Right atrium auricular region (tissue), 2 donors: ENCODE data around the gene ZNF26. TPM values are rescaled to one million over a fixed set of nuclear protein-coding genes. Genes with fewer than 3 reads are reported as not detected.
"Not testable (repeated sequence)": the region's sequence is repeated elsewhere in the genome, so short reads cannot be mapped to it uniquely, and the experiment has no call there.

Source experiments
- DNase-seq: peaks from one replicate; pipeline ENCODE4 v3.0.0-alpha.2; 2019; ENCODE audit warnings: low spot score
- H3K27ac ChIP-seq, 2 donors: fragments of 200-600 bp; sonication (generic); 1 replicate in 1 of 2; 2 replicates in 1 of 2; pipeline ENCODE4 v1.5.1; 2016 to 2019
- H3K27me3 ChIP-seq, 2 donors: fragments of 200-600 bp; sonication (generic); one replicate each; pipeline versions ENCODE4 v1.5.1 to v1.6.0; 2017 to 2019
- H3K36me3 ChIP-seq: fragments of 200-600 bp; sonication (generic); one replicate; pipeline ENCODE4 v1.5.1; 2016
- H3K4me1 ChIP-seq, 2 donors: fragments of 200-600 bp; sonication (generic); one replicate each; pipeline versions ENCODE4 v1.5.1 to v1.6.0; 2017 to 2019
- H3K4me3 ChIP-seq, 2 donors: fragments of 200-600 bp; sonication (generic); 1 replicate in 1 of 2; 2 replicates in 1 of 2; pipeline ENCODE4 v1.5.1; 2017 to 2019; ENCODE audit warnings: mild to moderate bottlenecking in 1 of 2, moderate library complexity in 1 of 2
- H3K9me3 ChIP-seq, 2 donors: fragments of 200-600 bp; sonication (generic); one replicate each; pipeline ENCODE4 v1.5.1; 2019
- total RNA-seq, 2 donors: library from RNA; depleted of rRNA; stranded (reverse); fragments of >200 nt; gene quantifications; one replicate each; pipeline ENCODE4 v1.1.0, GENCODE V29; 2016
- TF ChIP-seq, protein P1 (sequence below), 2 donors: fragments of 200-600 bp; sonication (generic); IDR thresholded peaks; one replicate each; pipeline ENCODE4 v1.5.1; 2019; ENCODE audit warnings: antibody characterized with exemption in 2 of 2

Gene ZNF26
- total RNA-seq, 2 donors from 2014 or later, result 2.2 to 6.6 TPM

- H3K4me3 ChIP-seq, result peak overlapping the region; percentile 88 to 90
- peaks cover 2% of the 10 kb centered on the region for H3K36me3 ChIP-seq
- H3K4me1 ChIP-seq, result peaks cover 0 to 19% of the 10 kb centered on the region in 2 donors
- peak overlapping the region; percentile 97 for H3K27ac ChIP-seq
- H3K27me3 ChIP-seq, result no peaks in the 10 kb centered on the region
- TF ChIP-seq, protein P1, sequence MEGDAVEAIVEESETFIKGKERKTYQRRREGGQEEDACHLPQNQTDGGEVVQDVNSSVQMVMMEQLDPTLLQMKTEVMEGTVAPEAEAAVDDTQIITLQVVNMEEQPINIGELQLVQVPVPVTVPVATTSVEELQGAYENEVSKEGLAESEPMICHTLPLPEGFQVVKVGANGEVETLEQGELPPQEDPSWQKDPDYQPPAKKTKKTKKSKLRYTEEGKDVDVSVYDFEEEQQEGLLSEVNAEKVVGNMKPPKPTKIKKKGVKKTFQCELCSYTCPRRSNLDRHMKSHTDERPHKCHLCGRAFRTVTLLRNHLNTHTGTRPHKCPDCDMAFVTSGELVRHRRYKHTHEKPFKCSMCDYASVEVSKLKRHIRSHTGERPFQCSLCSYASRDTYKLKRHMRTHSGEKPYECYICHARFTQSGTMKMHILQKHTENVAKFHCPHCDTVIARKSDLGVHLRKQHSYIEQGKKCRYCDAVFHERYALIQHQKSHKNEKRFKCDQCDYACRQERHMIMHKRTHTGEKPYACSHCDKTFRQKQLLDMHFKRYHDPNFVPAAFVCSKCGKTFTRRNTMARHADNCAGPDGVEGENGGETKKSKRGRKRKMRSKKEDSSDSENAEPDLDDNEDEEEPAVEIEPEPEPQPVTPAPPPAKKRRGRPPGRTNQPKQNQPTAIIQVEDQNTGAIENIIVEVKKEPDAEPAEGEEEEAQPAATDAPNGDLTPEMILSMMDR (IDR thresholded peaks at IDR 0.05), result no peak
- H3K9me3 ChIP-seq, result peaks cover 0 to 16% of the 10 kb centered on the region in 2 donors
- no peak for DNase-seq
These were observed 31.6 kb upstream of the ZNF26 start for GRCh38 chr12:132954471-132955048.

DNA sequence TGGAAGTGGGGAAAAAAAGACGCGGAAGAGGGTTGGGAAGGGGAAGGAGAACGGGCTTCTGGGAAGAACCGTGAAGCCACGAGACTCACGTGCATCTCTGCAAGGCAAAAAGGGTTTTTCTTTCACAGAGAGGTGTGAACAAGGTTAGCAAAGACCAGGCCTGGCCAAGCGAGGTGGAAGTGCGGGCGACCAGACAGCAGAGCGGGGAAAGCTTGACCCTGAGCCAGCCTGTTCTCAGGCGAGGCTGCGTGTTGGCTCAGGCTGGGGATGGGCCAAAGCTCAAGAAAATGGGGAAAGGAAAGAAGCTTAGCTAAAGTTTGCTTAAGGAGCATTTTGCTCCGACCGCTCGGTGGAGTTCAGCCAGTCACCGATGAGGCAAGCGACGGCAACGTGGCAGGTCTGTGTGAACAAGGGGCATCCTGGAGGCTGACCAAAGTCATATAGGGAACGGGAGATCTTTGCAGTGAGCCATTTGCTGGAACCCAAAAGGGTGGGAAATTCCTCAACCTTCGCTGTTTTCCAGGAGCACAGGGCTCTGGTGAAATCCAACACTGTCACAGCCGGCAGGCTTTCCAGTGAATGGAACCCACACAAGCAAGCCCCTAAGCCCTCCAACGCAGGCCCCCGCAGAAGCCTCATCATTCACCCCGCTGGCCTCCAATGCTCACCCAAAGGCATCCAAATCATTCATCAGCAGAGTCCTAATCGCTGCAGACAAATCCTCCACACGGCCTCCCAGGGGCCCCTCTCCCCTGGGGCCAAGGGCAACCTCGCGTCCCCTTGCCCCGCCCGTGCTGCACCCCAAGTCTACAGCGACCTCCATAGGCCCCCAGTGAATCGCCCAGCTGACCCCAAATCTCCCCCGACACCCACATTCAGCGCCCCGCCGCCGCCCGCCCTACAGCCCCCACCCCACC, 30.8 kb upstream of the ZNF26 start:
- no peaks in the 10 kb centered on the region for H3K36me3 ChIP-seq
- H3K9me3 ChIP-seq, result peaks cover 0 to 11% of the 10 kb centered on the region in 2 donors
- H3K4me1 ChIP-seq, result peaks cover 0 to 19% of the 10 kb centered on the region in 2 donors
- peak overlapping the region; percentile 88 to 90 for H3K4me3 ChIP-seq
- H3K27ac ChIP-seq, result peak overlapping the region; percentile 97
- TF ChIP-seq, protein P1 (IDR thresholded peaks at IDR 0.05), result no peak
- peak; percentile 61 for DNase-seq
- H3K27me3 ChIP-seq, result no peaks in the 10 kb centered on the region

- peak; percentile 87 for DNase-seq
- TF ChIP-seq, protein P1 (IDR thresholded peaks at IDR 0.05), result no peak
- peaks cover 0 to 19% of the 10 kb centered on the region in 2 donors for H3K4me1 ChIP-seq
These were observed 30.0 kb upstream of the ZNF26 start, which contains the start of gene ZNF605 for GRCh38 chr12:132956011-132956788. ZNF605 (minus strand) TSS chr12:132956306; CDS start chr12:132945635, 10,671 bp downstream.

DNA sequence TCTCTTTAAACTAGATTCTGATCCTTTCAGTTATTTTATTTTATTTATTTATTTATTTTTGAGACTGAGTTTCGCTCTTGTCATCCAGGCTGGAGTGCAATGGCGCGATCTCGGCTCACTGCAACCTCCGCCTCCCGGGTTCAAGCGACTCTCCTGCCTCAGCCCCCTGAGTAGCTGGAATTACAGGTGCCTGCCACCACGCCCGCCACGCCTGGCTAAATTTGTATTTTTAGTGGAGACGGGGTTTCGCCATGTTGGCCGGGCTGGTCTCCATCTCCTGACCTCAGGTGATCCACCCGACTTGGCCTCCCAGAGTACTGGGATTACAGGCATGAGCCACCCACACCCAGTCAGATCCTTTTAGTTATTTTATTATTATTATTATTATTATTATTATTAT, 24.4 kb upstream of the ZNF26 start:
- DNase-seq, H3K36me3 ChIP-seq, H3K4me3 ChIP-seq, H3K4me1 ChIP-seq, H3K9me3 ChIP-seq, H3K27me3 ChIP-seq, H3K27ac ChIP-seq: not testable (repeated sequence)

More at GRCh38 chr12:132956011-132956788, 30.0 kb upstream of the ZNF26 start, which contains the start of gene ZNF605:
- Histone ChIP-seq H3K27me3 (no peaks in the 10 kb centered on the region), H3K4me3 (peak within 1 kb of the TSS; percentile 88 to 90), H3K27ac (peak within 1 kb of the TSS; percentile 97), H3K36me3 (no peaks in the 10 kb centered on the region), H3K9me3 (peaks cover 0 to 11% of the 10 kb centered on the region in 2 donors)

GRCh38 chr12:132963947-132964346, 22.2 kb upstream of the ZNF26 start:
- not testable (repeated sequence) for H3K36me3 ChIP-seq, H3K27ac ChIP-seq, H3K4me1 ChIP-seq, H3K4me3 ChIP-seq, DNase-seq, H3K9me3 ChIP-seq, H3K27me3 ChIP-seq
- TF ChIP-seq, protein P1 (IDR thresholded peaks at IDR 0.05), result peak in 1 of 2 donors; percentile 60
